CD4-positive, alpha-beta T cell (primary cell): Measurements from ENCODE around the gene ZNF655. TPM values are rescaled to one million over a fixed set of nuclear protein-coding genes. Genes with fewer than 3 reads are reported as not detected.

Experiments used
- ATAC-seq: fragments of 200-7000 bp; cut with Tn5 transposase; one replicate; pipeline ENCODE4 v1.10.0; 2022; ENCODE audit warnings: mild to moderate bottlenecking; ENCODE audit not compliant: poor library complexity
- CTCF ChIA-PET: fragments of 350-600 bp; sonication (Branson Sonifier 250); formaldehyde crosslinking; loops from one replicate; lab custom pipeline; 2021; ENCODE audit warnings: antibody characterized with exemption, inconsistent platforms; lab: Charles Lee
- POLR2A ChIA-PET: fragments of 350-600 bp; sonication (Branson Sonifier 250); formaldehyde crosslinking; loops from one replicate; lab custom pipeline; 2021; ENCODE audit warnings: antibody characterized with exemption, inconsistent platforms; lab: Charles Lee
- DNase-seq, 14 experiments: peaks; one replicate each; pipeline ENCODE4 v3.0.0-alpha.2; 2013 to 2020; ENCODE audit warnings: mixed read lengths in 2 of 14
- H3K27ac ChIP-seq, 2 donors: one replicate each; pipeline versions ENCODE4 v1.5.1 to v1.7.0; 2013; ENCODE audit warnings: low read length in 2 of 2, low read depth in 1 of 2, mild to moderate bottlenecking in 1 of 2
- H3K27me3 ChIP-seq, 2 experiments: 1 replicate in 1 of 2; 2 replicates in 1 of 2; pipeline versions ENCODE4 v1.6.1 to v1.7.0; 2013; ENCODE audit warnings: low read length in 2 of 2, control low read depth in 1 of 2, mild to moderate bottlenecking in 1 of 2, moderate library complexity in 1 of 2; ENCODE audit not compliant: insufficient read depth in 2 of 2, control insufficient read depth in 1 of 2
- H3K36me3 ChIP-seq: one replicate; pipeline ENCODE4 v1.6.1; 2013; ENCODE audit warnings: low read length, control low read depth; ENCODE audit not compliant: insufficient read depth
- H3K4me1 ChIP-seq: one replicate; pipeline ENCODE4 v1.6.1; 2013; ENCODE audit warnings: low read length, control low read depth; ENCODE audit not compliant: insufficient read depth
- H3K4me3 ChIP-seq: one replicate; pipeline ENCODE4 v1.5.1; 2013; ENCODE audit warnings: mild to moderate bottlenecking, low read length, moderate library complexity
- H3K9me3 ChIP-seq, 2 experiments: 1 replicate in 1 of 2; 2 replicates in 1 of 2; pipeline versions ENCODE4 v1.6.1 to v1.7.0; 2013; ENCODE audit warnings: low read length in 2 of 2, mild to moderate bottlenecking in 2 of 2, control low read depth in 1 of 2, moderate library complexity in 1 of 2; ENCODE audit not compliant: control insufficient read depth in 1 of 2, insufficient read depth in 1 of 2
- H3K27ac Mint-ChIP-seq: one replicate; pipeline ENCODE4 v1.8.0; 2020; ENCODE audit warnings: mixed read lengths
- H3K27me3 Mint-ChIP-seq: one replicate; pipeline ENCODE4 v1.8.0; 2021; ENCODE audit warnings: mixed read lengths
- H3K36me3 Mint-ChIP-seq: one replicate; pipeline ENCODE4 v1.8.0; 2021; ENCODE audit warnings: low read depth, mixed read lengths
- H3K4me1 Mint-ChIP-seq: one replicate; pipeline ENCODE4 v1.8.0; 2021; ENCODE audit warnings: low read depth, mixed read lengths
- H3K4me3 Mint-ChIP-seq: one replicate; pipeline ENCODE4 v1.8.0; 2020; ENCODE audit warnings: mild to moderate bottlenecking, mixed read lengths
- H3K9me3 Mint-ChIP-seq: one replicate; pipeline ENCODE4 v1.8.0; 2020; ENCODE audit warnings: mixed read lengths
- CTCF ChIP-seq: fragments of 200-600 bp; IDR thresholded peaks from one replicate; pipeline ENCODE4 v1.8.0; 2022; ENCODE audit warnings: antibody characterized with exemption, mild to moderate bottlenecking
- intact Hi-C, 2 experiments: fragments of 100-400 bp; cut with DNase I in 1 of 2; cut with micrococcal nuclease in 1 of 2; formaldehyde crosslinking; loops; one replicate each; pipeline versions ENCODE4 v1.15.1 to v1.9.0; 2023 to 2025; cut with DNase I, micrococcal nuclease
- total RNA-seq, 174 experiments: library from RNA in 2 of 174; stranded (reverse) in 2 of 174; gene quantifications; one replicate each; pipeline ENCODE4 v1.2.3 and lab custom pipeline; 2021 to 2026

Gene ZNF655
- total RNA-seq, 2 experiments from 2014 or later: 145 to 146 TPM

GRCh38 chr7:99525713-99526440 lies 32.6 kb upstream of the ZNF655 start:
- Mint-ChIP-seq H3K27me3 (no peaks in the 10 kb centered on the region), H3K4me1 (no peaks in the 10 kb centered on the region), H3K9me3 (no peaks in the 10 kb centered on the region), H3K36me3 (peaks cover 64% of the 10 kb centered on the region), H3K27ac (no peak overlapping the region), H3K4me3 (no peak overlapping the region)
- peaks cover 4% of the 10 kb centered on the region for H3K4me1 ChIP-seq
- DNase-seq (peak in 11 of 14 experiments; percentile 3 to 46 (median 22)), ATAC-seq (no peak)
- H3K4me3 ChIP-seq: no peak overlapping the region
- no peak overlapping the region for H3K27ac ChIP-seq
- CTCF ChIA-PET: interaction anchor here (0.6 to 0.9 kb wide), 2 partner anchors 8 to 11 kb away, joined by 3 read pairs; no protein-coding TSS in a partner anchor
- POLR2A ChIA-PET: interaction anchor here (0.8 kb wide), 1 partner anchor 34 kb away, joined by 3 read pairs; no protein-coding TSS in a partner anchor
- peaks cover 6 to 13% of the 10 kb centered on the region in 2 experiments for H3K9me3 ChIP-seq
- intact Hi-C loops: loop anchor here in 1 of 2 experiments (5.0 kb wide), 1 partner anchor 311 kb away; no protein-coding TSS in a partner anchor
- H3K27me3 ChIP-seq: no peaks in the 10 kb centered on the region
- H3K36me3 ChIP-seq: peaks cover 29% of the 10 kb centered on the region
- TF ChIP-seq CTCF: no peak

DNA sequence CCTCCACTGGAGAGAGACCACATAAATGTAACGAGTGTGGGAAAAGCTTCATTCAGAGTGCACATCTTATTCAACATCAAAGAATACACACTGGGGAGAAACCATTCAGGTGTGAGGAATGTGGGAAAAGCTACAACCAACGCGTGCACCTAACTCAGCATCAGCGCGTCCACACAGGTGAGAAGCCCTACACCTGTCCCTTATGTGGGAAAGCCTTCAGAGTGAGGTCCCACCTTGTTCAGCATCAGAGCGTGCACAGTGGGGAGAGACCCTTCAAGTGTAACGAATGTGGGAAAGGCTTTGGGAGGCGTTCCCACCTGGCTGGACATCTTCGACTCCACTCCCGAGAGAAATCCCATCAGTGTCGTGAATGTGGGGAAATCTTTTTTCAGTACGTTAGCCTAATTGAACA lies 27.1 kb upstream of the ZNF655 start:
- Histone ChIP-seq H3K9me3 (peaks cover 34 to 37% of the 10 kb centered on the region in 2 experiments), H3K27ac (no peak overlapping the region), H3K4me3 (no peak overlapping the region), H3K4me1 (peaks cover 4% of the 10 kb centered on the region), H3K27me3 (no peaks in the 10 kb centered on the region), H3K36me3 (peaks cover 27% of the 10 kb centered on the region)
- peaks cover 75% of the 10 kb centered on the region for H3K36me3 Mint-ChIP-seq
- peaks cover 9% of the 10 kb centered on the region for H3K9me3 Mint-ChIP-seq
- intact Hi-C loops: no loop called here
- H3K27me3 Mint-ChIP-seq: no peaks in the 10 kb centered on the region
- POLR2A ChIA-PET: interaction anchor here (1.1 kb wide), 1 partner anchor 32 kb away, joined by 3 read pairs; no protein-coding TSS in a partner anchor
- H3K4me1 Mint-ChIP-seq: no peaks in the 10 kb centered on the region
- CTCF ChIA-PET: no interaction called here
- no peak for ATAC-seq
- no peak for DNase-seq
- no peak overlapping the region for H3K4me3 Mint-ChIP-seq
- H3K27ac Mint-ChIP-seq: no peak overlapping the region
- no peak for TF ChIP-seq CTCF

- no peak overlapping the region for H3K27ac Mint-ChIP-seq
Observed at GRCh38 chr7:99535667-99536066, 22.8 kb upstream of the ZNF655 start.

More at GRCh38 chr7:99535667-99536066, 22.8 kb upstream of the ZNF655 start:
- H3K27me3 Mint-ChIP-seq: no peaks in the 10 kb centered on the region
- H3K27me3 ChIP-seq: no peaks in the 10 kb centered on the region
- DNase-seq: no peak
- CTCF ChIA-PET: no interaction called here
- H3K9me3 ChIP-seq: peaks cover 41% of the 10 kb centered on the region in 2 experiments
- no peak overlapping the region for H3K4me3 ChIP-seq
- no peaks in the 10 kb centered on the region for H3K4me1 Mint-ChIP-seq
- no peak for ATAC-seq
- H3K27ac ChIP-seq: no peak overlapping the region
- H3K36me3 Mint-ChIP-seq: peaks cover 40% of the 10 kb centered on the region
- no peaks in the 10 kb centered on the region for H3K4me1 ChIP-seq
- peaks cover 11% of the 10 kb centered on the region for H3K9me3 Mint-ChIP-seq
- peaks cover 11% of the 10 kb centered on the region for H3K36me3 ChIP-seq
- TF ChIP-seq CTCF: no peak
- no peak overlapping the region for H3K4me3 Mint-ChIP-seq
- POLR2A ChIA-PET: no interaction called here
- intact Hi-C loops: no loop called here
